Neuron (in vitro differentiated cells): ENCODE results near the gene C2CD3.

ENCODE experiments used
- H2AFZ ChIP-seq: one replicate; pipeline ENCODE4 v1.6.1; 2013; ENCODE audit warnings: low read depth, mild to moderate bottlenecking, inconsistent platforms, low read length, moderate library complexity
- H3K27me3 ChIP-seq: one replicate; pipeline ENCODE4 v1.6.1; 2013; ENCODE audit warnings: low read length; ENCODE audit not compliant: insufficient read depth
- H3K36me3 ChIP-seq: one replicate; pipeline ENCODE4 v1.6.1; 2013; ENCODE audit warnings: low read length; ENCODE audit not compliant: insufficient read depth
- H3K4me1 ChIP-seq: one replicate; pipeline ENCODE4 v1.6.1; 2013; ENCODE audit warnings: low read length; ENCODE audit not compliant: insufficient read depth
- H3K4me3 ChIP-seq: 2 replicates; pipeline ENCODE4 v1.5.1; 2013; ENCODE audit warnings: mild to moderate bottlenecking, low read length, moderate library complexity
- H3K9me3 ChIP-seq: one replicate; pipeline ENCODE4 v1.6.1; 2013; ENCODE audit warnings: low read length

C2CD3 gene

GRCh38 chr11:74179234-74180052 is 8.6 kb upstream of the C2CD3 start:
- H3K36me3 ChIP-seq: peaks cover 13% of the 10 kb centered on the region
- no peaks in the 10 kb centered on the region for H3K9me3 ChIP-seq
- H3K4me1 ChIP-seq: no peaks in the 10 kb centered on the region
- no peak overlapping the region for H2AFZ ChIP-seq
- H3K27me3 ChIP-seq: no peaks in the 10 kb centered on the region
- H3K4me3 ChIP-seq: no peak overlapping the region

GRCh38 chr11:74175920-74176319 is 5.1 kb upstream of the C2CD3 start:
- Histone ChIP-seq H2AFZ (no peak overlapping the region), H3K27me3 (no peaks in the 10 kb centered on the region), H3K9me3 (no peaks in the 10 kb centered on the region), H3K4me1 (peaks cover 10% of the 10 kb centered on the region), H3K36me3 (peaks cover 11% of the 10 kb centered on the region), H3K4me3 (no peak overlapping the region)

GRCh38 chr11:74171997-74172396 is 1.2 kb upstream of the C2CD3 start:
- Histone ChIP-seq H3K36me3 (peaks cover 12% of the 10 kb centered on the region), H3K9me3 (no peaks in the 10 kb centered on the region), H3K4me3 (peak overlapping the region; percentile 76), H2AFZ (no peak overlapping the region), H3K4me1 (peaks cover 25% of the 10 kb centered on the region), H3K27me3 (no peaks in the 10 kb centered on the region)

GRCh38 chr11:74171630-74171968 is 797 bp upstream of the C2CD3 start:
- Histone ChIP-seq H3K27me3 (no peaks in the 10 kb centered on the region), H2AFZ (peak overlapping the region; percentile 13), H3K4me3 (peak overlapping the region; percentile 76), H3K4me1 (peaks cover 25% of the 10 kb centered on the region), H3K9me3 (no peaks in the 10 kb centered on the region), H3K36me3 (peaks cover 16% of the 10 kb centered on the region)

- peaks cover 27% of the 10 kb centered on the region for H3K36me3 ChIP-seq
- peaks cover 25% of the 10 kb centered on the region for H3K4me1 ChIP-seq
- H3K4me3 ChIP-seq: peak overlapping the region; percentile 76
- H2AFZ ChIP-seq: peak overlapping the region; percentile 51
- no peaks in the 10 kb centered on the region for H3K27me3 ChIP-seq
- H3K9me3 ChIP-seq: no peaks in the 10 kb centered on the region
These were observed 904 bp downstream of the C2CD3 start for GRCh38 chr11:74169738-74170458.

- Histone ChIP-seq H3K27me3 (no peaks in the 10 kb centered on the region), H3K36me3 (peaks cover 37% of the 10 kb centered on the region), H3K4me1 (peaks cover 25% of the 10 kb centered on the region), H2AFZ (no peak overlapping the region), H3K4me3 (peak overlapping the region; percentile 76), H3K9me3 (no peaks in the 10 kb centered on the region)
These were observed 2.0 kb downstream of the C2CD3 start for GRCh38 chr11:74168838-74169237.

- Histone ChIP-seq H2AFZ (no peak overlapping the region), H3K36me3 (peaks cover 55% of the 10 kb centered on the region), H3K9me3 (no peaks in the 10 kb centered on the region), H3K4me1 (no peaks in the 10 kb centered on the region), H3K27me3 (no peaks in the 10 kb centered on the region), H3K4me3 (no peak overlapping the region)
These were observed 7.9 kb downstream of the C2CD3 start for GRCh38 chr11:74162681-74163467.

- Histone ChIP-seq H3K9me3 (no peaks in the 10 kb centered on the region), H3K36me3 (peaks cover 33% of the 10 kb centered on the region), H3K27me3 (no peaks in the 10 kb centered on the region), H3K4me1 (no peaks in the 10 kb centered on the region), H2AFZ (no peak overlapping the region), H3K4me3 (no peak overlapping the region)
These were observed 11.2 kb downstream of the C2CD3 start for GRCh38 chr11:74159642-74160041.

GRCh38 chr11:74157169-74157568 is 13.6 kb downstream of the C2CD3 start:
- no peak overlapping the region for H2AFZ ChIP-seq
- H3K4me3 ChIP-seq: no peak overlapping the region
- no peaks in the 10 kb centered on the region for H3K27me3 ChIP-seq
- no peaks in the 10 kb centered on the region for H3K4me1 ChIP-seq
- H3K36me3 ChIP-seq: peaks cover 19% of the 10 kb centered on the region
- H3K9me3 ChIP-seq: no peaks in the 10 kb centered on the region

- no peak overlapping the region for H2AFZ ChIP-seq
- H3K27me3 ChIP-seq: no peaks in the 10 kb centered on the region
- H3K4me3 ChIP-seq: no peak overlapping the region
- no peaks in the 10 kb centered on the region for H3K4me1 ChIP-seq
- peaks cover 8% of the 10 kb centered on the region for H3K36me3 ChIP-seq
- no peaks in the 10 kb centered on the region for H3K9me3 ChIP-seq
These were observed 16.1 kb downstream of the C2CD3 start for GRCh38 chr11:74154620-74155281.

GRCh38 chr11:74153224-74153623 is 17.6 kb downstream of the C2CD3 start:
- no peak overlapping the region for H2AFZ ChIP-seq
- no peak overlapping the region for H3K4me3 ChIP-seq
- H3K36me3 ChIP-seq: peaks cover 3% of the 10 kb centered on the region
- H3K4me1 ChIP-seq: no peaks in the 10 kb centered on the region
- no peaks in the 10 kb centered on the region for H3K27me3 ChIP-seq
- H3K9me3 ChIP-seq: no peaks in the 10 kb centered on the region

- Histone ChIP-seq H3K36me3 (peaks cover 3% of the 10 kb centered on the region), H3K27me3 (no peaks in the 10 kb centered on the region), H3K9me3 (peaks cover 2% of the 10 kb centered on the region), H3K4me3 (no peak overlapping the region), H2AFZ (no peak overlapping the region), H3K4me1 (no peaks in the 10 kb centered on the region)
These were observed 23.4 kb downstream of the C2CD3 start for GRCh38 chr11:74147199-74147929.
